ENCODE data around the gene IMPDH1. TPM values are rescaled to one million over a fixed set of nuclear protein-coding genes. Genes with fewer than 3 reads are reported as not detected.

The IMPDH1 gene
- total RNA-seq, 1 donor from 2014 or later = 20.0 TPM

DNA sequence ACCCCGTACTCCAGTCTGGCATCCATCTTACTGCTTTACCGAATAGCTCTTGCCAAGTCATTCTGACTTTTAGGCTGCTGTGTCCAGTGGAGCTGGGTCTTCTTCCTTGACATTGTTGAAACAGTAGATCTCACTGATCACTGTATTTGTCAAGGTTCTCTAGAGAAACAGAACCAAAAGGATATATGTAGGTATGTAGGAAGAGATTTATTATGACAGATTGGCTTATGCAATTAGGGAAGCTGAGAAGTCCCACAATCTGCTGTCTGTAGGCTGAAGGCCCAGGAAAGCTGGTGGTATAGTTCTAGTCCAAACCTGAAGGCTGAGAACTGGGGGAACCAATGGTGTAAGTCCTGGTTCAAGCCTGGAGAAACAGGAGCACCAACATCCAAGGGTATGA is 36.2 kb downstream of the IMPDH1 start:
- ATAC-seq (ENCODE audit: poor library complexity) = no peak
- intact Hi-C loops (cut with DNase I) = no loop called here

DNA sequence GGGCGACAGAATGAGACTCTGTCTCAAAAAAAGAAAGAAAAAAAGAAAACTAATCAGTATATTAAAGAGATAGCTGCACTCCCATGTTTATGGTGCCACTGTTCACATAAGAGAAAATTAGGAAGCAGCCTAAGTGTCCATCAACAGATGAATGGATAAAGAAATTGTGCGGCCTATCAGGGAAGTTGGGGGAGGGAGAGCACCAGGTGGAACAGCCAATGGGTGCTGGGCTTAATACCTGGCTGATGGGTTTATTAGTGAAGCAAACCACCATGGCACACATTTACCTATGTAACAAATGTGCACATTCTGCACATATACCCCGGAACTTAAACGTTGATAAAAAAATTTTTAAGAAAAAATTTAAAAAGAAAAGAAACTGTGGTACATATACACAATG is 39.3 kb downstream of the IMPDH1 start:
- intact Hi-C loops (cut with DNase I) = no loop called here
- no peak for DNase-seq

More for the DNA sequence above, 36.2 kb downstream of the IMPDH1 start:
- no peak for DNase-seq

GRCh38 chr7:128366986-128367385 is 42.8 kb downstream of the IMPDH1 start:
- no peak for ATAC-seq (ENCODE audit: poor library complexity)
- intact Hi-C loops (cut with DNase I) = no loop called here
- DNase-seq = no peak

More for the DNA sequence above, 39.3 kb downstream of the IMPDH1 start:
- no peak for ATAC-seq (ENCODE audit: poor library complexity)

DNA sequence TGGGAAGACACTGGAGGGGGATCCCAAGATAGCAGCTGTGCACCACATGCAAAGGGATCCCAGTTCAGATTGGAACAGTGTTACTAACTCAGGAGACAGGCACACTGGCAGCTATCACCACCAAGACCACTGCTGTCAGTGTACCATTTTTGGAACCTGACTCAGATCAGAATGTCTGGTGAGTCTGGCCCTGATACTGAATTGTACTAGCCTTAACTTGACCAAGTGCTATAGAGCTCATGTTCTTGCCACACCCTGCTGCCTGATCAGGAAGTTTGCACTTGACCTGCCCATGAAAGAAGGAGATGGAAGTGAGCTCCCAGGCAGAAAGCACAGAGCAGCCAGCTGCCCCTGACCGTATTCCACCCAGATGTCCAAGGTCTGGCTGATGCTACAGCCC is 43.5 kb downstream of the IMPDH1 start:
- DNase-seq (no peak), ATAC-seq (ENCODE audit: poor library complexity) (no peak)
- intact Hi-C loops (cut with DNase I) = no loop called here

DNA sequence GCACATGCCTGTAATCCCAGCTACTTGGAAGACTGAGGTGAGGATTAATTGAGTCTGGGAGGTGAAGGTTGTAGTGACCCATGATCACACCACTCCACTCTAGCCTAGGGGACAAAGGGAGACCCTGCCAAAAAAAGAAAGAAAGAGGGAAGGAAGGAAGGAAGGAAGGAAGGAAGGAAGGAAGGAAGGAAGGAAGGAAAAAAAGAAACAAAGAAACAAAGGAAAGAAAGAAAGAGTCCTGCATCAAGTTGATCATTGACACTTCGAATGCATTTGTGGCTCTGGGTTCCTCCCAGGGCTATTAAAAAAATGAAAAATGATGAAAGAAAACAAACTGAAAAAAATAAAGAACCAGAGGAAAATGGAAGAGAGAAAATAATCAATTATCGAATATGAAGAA is 44.4 kb downstream of the IMPDH1 start:
- ATAC-seq (ENCODE audit: poor library complexity) (no peak), DNase-seq (no peak)
- intact Hi-C loops (cut with DNase I) = no loop called here

DNA sequence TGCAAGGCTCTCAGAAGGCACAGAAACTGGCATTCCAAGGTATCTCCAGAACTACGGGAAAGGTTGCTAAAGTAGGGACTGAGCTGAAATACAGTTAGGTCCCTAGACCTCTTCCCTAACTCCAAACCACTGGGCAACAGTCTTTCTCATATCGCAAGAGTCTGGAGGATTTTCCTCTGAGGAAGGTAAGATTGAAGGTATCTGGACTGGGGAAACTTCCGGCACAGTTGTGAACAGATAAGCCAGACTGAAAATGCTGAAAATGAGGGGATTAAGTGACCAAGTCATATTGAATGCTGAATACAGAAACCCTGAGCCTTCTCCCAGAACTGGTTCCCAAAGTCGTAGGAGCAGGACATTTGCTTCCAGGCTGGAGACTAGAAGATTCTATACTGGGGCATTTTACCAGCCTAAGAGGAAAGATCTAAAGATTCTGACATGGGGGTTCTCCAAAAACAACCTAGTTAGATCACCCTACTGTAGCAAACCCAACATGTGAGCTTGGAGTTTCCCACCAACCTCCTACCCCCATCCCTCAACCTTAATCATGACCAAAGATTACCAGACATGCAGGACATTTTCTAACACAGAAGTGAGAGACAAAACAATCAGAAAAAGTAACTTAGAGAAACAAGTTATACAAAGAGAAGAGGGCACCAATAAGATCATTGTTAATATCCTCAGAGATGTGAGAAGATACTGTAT is 45.5 kb downstream of the IMPDH1 start:
- intact Hi-C loops (cut with DNase I) = no loop called here
- no peak for DNase-seq
- ATAC-seq (ENCODE audit: poor library complexity) = no peak

DNA sequence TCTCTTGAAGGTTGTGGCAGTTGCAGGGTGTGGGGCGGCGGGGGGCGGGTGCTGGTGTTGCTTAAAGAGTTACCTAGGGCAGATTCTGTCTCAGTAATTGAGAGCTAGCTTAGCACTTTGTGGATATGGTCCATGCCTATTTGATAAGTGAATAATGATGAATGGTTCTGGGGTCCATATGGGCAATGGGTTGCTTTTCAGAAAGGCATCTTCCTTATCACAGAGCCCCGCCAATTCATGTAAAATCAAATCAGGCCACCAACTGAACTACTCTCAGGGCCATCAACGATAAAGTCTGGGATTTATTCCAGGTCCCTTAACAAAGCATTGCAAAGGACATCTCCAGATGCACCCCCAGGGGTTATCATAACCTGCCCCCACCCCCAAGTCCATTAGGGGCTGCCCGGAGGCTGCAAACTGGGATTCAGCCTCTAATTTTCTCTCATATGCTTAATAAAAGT is 46.5 kb downstream of the IMPDH1 start:
- no peak for DNase-seq
- intact Hi-C loops (cut with DNase I) = no loop called here
- no peak for ATAC-seq (ENCODE audit: poor library complexity)

DNA sequence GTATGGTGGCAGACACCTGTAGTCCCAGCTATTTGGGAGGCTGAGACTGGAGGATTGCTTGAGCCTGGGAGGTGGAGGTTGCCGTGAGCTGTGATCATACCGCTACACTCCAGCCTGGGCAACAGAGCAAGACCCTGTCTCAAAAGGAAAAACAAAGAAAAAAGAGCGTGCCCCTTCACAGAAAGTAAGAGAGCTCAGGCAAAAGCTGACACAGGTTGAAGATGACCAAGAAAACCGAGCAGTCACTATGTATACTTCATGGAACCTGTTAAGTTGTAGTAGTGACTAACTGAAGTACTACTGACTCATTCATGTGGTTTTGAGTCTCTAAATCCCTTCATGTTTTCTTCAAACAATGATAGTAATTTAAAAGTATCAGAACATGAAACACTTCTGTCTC is 47.1 kb downstream of the IMPDH1 start:
- DNase-seq (no peak), ATAC-seq (ENCODE audit: poor library complexity) (no peak)
- intact Hi-C loops (cut with DNase I) = no loop called here

DNA sequence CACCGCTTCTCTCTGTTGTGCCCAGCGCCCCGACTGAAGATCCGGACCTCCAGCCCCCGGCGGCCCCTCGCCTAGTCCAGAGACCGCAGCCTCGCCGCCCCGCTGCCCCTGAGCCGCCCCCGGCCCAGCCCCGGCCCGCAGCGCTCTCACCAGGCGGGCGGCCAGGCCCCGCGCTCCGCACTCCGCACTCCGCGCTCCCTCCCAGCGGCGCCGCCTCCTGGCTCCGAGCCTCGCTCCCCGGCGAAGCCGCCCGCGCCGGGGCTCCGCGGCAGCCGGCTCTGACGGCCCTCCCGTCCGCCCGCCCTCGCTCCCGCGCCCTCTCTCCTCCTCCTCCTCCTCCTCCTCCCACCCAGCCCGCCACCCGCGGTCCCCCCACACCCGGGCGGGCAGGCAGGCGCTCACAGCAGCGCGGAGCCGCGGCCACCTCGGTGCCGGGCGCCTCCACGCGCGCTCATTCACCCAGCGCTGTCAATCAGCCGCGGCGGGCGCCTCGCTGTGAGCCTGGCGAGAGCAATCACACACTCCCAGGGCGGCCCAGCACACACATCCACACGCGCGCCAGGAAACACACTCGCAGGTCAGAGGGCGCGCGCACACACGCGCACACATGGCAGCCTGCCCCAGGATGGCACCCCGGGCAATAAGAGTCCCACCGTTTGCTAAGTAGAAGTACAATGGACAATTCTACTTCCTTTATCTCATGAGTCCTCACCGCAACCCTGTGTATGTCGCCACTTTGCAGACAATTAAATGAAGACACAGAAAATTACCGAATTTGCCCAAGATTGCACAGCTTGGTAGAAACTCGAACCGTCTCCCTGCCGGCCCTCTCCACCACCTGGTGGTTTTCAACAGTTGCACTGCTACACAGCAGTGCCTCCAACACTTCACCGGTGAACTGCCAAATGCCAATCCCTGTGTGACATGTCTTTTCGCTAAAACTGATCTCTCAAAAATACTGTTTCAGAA is 48.1 kb downstream of the IMPDH1 start, which contains the start of gene PRRT4:
TSS of gene PRRT4 (minus strand) at position 280 of the 969 bp plus-strand sequence.
- DNase-seq = peak; percentile 73
- intact Hi-C loops (cut with DNase I) = no loop called here
- ATAC-seq (ENCODE audit: poor library complexity) = peak; percentile 86

GRCh38 chr7:128360359-128360678 is 49.5 kb downstream of the IMPDH1 start:
- intact Hi-C loops (cut with DNase I) = no loop called here
- DNase-seq (peak; percentile 54), ATAC-seq (ENCODE audit: poor library complexity) (peak; percentile 13)

GRCh38 chr7:128359939-128360338 is 49.8 kb downstream of the IMPDH1 start:
- ATAC-seq (ENCODE audit: poor library complexity) (no peak), DNase-seq (no peak)
- intact Hi-C loops (cut with DNase I) = no loop called here

DNA sequence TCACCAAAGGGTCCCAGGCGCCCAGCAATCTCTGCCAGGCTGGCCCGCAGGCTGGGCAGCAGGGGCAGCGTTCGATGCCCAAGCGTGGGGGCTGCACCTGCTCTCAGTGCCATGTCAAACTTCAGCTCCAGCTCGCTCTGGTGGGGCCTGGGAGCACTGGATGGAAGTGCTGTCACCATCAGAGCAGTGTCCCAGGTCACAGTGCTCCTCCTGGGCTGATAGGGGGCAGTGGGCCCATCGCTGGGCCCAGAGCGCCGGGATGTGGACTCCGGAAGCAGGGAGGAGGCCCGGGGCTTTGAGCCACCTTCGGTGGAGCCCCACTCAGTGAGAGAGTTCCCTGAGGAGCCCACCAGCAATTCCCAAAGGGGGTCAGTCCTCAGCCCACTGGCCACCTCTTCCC is 50.4 kb downstream of the IMPDH1 start:
- DNase-seq = no peak
- intact Hi-C loops (cut with DNase I) = no loop called here
- ATAC-seq (ENCODE audit: poor library complexity) = no peak

GRCh38 chr7:128358233-128358632 is 51.5 kb downstream of the IMPDH1 start:
- ATAC-seq (ENCODE audit: poor library complexity) (no peak), DNase-seq (no peak)
- intact Hi-C loops (cut with DNase I) = no loop called here

DNA sequence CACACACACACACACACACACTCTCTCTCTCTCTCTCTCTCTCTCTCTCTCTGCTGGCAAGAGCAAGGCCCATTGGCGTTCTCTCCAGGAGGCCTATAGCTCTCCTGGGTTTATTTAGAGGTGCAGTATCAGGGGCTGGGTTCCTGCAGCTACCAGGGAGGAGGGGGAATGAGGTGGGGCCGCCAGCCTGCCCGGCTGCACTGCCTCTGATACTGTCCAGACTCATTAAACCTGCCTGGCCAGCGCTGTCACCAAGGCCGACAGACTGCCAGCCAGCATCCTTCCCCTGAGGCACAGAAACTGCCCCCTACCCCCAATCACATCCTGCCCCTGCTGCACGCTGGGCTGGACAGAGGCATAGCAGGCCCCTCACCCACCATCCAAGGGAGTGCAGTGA is 52.6 kb downstream of the IMPDH1 start:
- DNase-seq (peak; percentile 54), ATAC-seq (ENCODE audit: poor library complexity) (peak; percentile 63)
- intact Hi-C loops (cut with DNase I) = no loop called here

DNA sequence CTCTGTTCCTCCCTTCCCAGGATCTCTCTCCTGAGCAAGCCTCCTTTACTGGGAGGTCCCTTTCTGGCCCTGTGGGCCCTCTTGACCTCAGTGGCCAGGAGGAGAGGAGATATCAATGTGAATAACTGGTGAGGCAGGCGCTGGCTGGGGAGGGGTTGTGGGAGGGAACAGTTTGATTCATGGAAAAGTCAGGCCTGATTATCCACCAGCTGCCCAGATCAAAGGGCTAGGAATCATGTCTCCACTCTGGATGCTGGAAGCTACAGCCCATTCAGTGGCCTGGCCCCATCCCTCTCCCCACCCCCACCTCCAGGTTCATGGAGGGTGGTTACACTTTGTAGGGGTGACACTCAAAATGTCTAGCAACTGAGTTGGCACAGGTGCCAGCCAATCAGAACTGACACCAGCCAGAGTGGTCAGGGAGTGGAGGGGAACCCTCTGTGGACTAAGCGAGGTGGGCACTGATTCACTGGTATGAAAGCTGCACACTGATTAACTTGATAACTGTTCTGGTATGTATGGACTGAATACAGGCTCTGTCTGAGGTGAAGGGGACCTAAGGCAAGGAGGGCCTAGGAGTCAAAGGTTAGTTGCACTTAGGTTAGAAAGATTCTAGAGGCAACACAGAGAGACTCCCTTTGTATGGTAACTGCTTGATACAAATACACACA is 53.1 kb downstream of the IMPDH1 start:
- no peak for DNase-seq
- intact Hi-C loops (cut with DNase I) = no loop called here
- no peak for ATAC-seq (ENCODE audit: poor library complexity)

GRCh38 chr7:128353610-128354009 is 56.2 kb downstream of the IMPDH1 start:
- intact Hi-C loops (cut with DNase I) = no loop called here
- ATAC-seq (ENCODE audit: poor library complexity) (no peak), DNase-seq (no peak)

GRCh38 chr7:128353189-128353588 is 56.6 kb downstream of the IMPDH1 start:
- intact Hi-C loops (cut with DNase I) = no loop called here
- no peak for ATAC-seq (ENCODE audit: poor library complexity)

DNA sequence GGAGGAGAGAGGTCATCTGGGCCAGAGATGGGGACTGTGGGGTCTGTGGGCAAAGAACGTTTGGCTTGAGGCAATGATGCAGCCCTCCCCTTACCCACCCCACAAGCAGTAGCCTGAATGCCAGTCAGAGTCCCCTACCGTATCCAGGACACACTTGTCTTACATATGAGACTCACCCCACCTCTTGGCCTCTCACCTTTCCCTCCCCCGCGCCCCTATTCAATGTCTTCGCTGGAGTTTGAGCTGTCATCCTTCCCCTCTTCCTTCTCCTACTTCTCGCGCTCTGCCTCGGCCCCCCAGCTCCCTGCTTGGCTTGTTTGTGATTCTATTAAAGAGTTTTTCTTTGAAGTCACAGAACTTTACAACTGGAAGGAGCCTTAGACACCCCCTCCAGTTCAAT is 57.1 kb downstream of the IMPDH1 start:
- ATAC-seq (ENCODE audit: poor library complexity) = no peak
- DNase-seq = no peak
- intact Hi-C loops (cut with DNase I) = no loop called here

More at GRCh38 chr7:128353189-128353588, 56.6 kb downstream of the IMPDH1 start:
- no peak for DNase-seq

GRCh38 chr7:128352153-128352537 is 57.6 kb downstream of the IMPDH1 start:
- ATAC-seq (ENCODE audit: poor library complexity) = peak; percentile 63
- peak; percentile 79 for DNase-seq
- intact Hi-C loops (cut with DNase I) = no loop called here

All from Right ventricle myocardium superior (tissue), 1 donor.